Panc1 (cell line): Measurements from ENCODE around the gene BCAS3. TPM values are rescaled to one million over a fixed set of nuclear protein-coding genes. Genes with fewer than 3 reads are reported as not detected.

Experiments
- ATAC-seq: fragments of 200-7000 bp; cut with Tn5 transposase; 2 replicates; pipeline ENCODE4 v1.9.1; 2020; ENCODE audit warnings: mild to moderate bottlenecking, moderate library complexity
- BruUV-seq: library from RNA; stranded (reverse); fragments of 400-500 nt; replicated peaks from 2 replicates; lab custom pipeline; 2021; lab: Mats Ljungman, UMichigan
- CTCF ChIA-PET: fragments of 300-600 bp; sonication (Branson Sonifier 250); formaldehyde crosslinking; loops from one replicate; lab custom pipeline; 2022; ENCODE audit warnings: antibody characterized with exemption; lab: Charles Lee
- POLR2A ChIA-PET: fragments of 300-600 bp; sonication (Branson Sonifier 250); formaldehyde crosslinking; loops from one replicate; lab custom pipeline; 2022; ENCODE audit warnings: antibody characterized with exemption; lab: Charles Lee
- DNase-seq: peaks from one replicate; pipeline ENCODE4 v3.0.0-alpha.2; 2010; ENCODE audit warnings: low read depth, low spot score
- H3K27ac ChIP-seq: 2 replicates; pipeline ENCODE4 v1.5.1; 2011; ENCODE audit warnings: mild to moderate bottlenecking, low read length, inconsistent platforms
- H3K27me3 ChIP-seq: fragments of 200-500 bp; sonication (Bioruptor generic); 2 replicates; pipeline ENCODE4 v1.6.0; 2014; ENCODE audit warnings: low read length, inconsistent platforms; ENCODE audit not compliant: control insufficient read depth, insufficient read depth
- H3K36me3 ChIP-seq: fragments of 200-500 bp; sonication (Bioruptor generic); 2 replicates; pipeline ENCODE4 v1.5.1; 2014; ENCODE audit warnings: inconsistent platforms, mild to moderate bottlenecking, low read length, moderate library complexity; ENCODE audit not compliant: control insufficient read depth, insufficient read depth
- H3K4me1 ChIP-seq: 2 replicates; pipeline ENCODE4 v1.5.1; 2011; ENCODE audit warnings: inconsistent platforms, mild to moderate bottlenecking, low read length, moderate library complexity; ENCODE audit not compliant: control insufficient read depth, insufficient read depth
- H3K4me3 ChIP-seq, 2 experiments: 2 replicates each; pipeline ENCODE4 v1.5.1; 2011 to 2012; ENCODE audit warnings: low read depth in 2 of 2, low read length in 2 of 2, mild to moderate bottlenecking in 2 of 2, inconsistent platforms in 1 of 2, moderate library complexity in 1 of 2
- H3K9me3 ChIP-seq: fragments of 200-500 bp; sonication (Bioruptor generic); 2 replicates; pipeline ENCODE4 v1.5.1; 2014; ENCODE audit warnings: low read depth, mild to moderate bottlenecking, inconsistent platforms, low read length, moderate library complexity; ENCODE audit not compliant: control insufficient read depth, insufficient read depth
- POLR2AphosphoS5 ChIP-seq: IDR thresholded peaks from 2 replicates; pipeline ENCODE4 v1.6.1; 2012; ENCODE audit warnings: mild to moderate bottlenecking, low read depth, low read length, moderate library complexity
- REST ChIP-seq, 2 experiments: IDR thresholded peaks; 2 replicates each; pipeline ENCODE4 v1.6.1; 2011 to 2012; ENCODE audit warnings: low read depth in 2 of 2, control low read depth in 1 of 2, low read length in 1 of 2, mild to moderate bottlenecking in 1 of 2, moderate library complexity in 1 of 2; ENCODE audit not compliant: insufficient read depth in 1 of 2
- SIN3A ChIP-seq: IDR thresholded peaks from 2 replicates; pipeline ENCODE4 v1.6.1; 2012; ENCODE audit warnings: low read depth, mild to moderate bottlenecking, low read length, moderate library complexity, borderline replicate concordance; ENCODE audit not compliant: insufficient read depth
- TCF7L2 ChIP-seq: IDR thresholded peaks from 2 replicates; pipeline ENCODE4 v1.6.1; 2011; ENCODE audit warnings: mild to moderate bottlenecking, low read depth, low read length, inconsistent platforms
- in situ Hi-C: cut with HindIII; loops from 2 replicates; pipeline ENCODE4 v1.10.0; 2016; ENCODE audit warnings: low sequenced_read_pairs, low pct_unique_long_range_greater_than_20kb
- intact Hi-C: fragments of 100-400 bp; cut with micrococcal nuclease; formaldehyde crosslinking; loops from one replicate; pipeline ENCODE4 v1.10.0; 2022; ENCODE audit not compliant: unreplicated experiment
- total RNA-seq: library from RNA; stranded (reverse); gene quantifications from one replicate; pipeline ENCODE4 v1.2.1, GENCODE V29; 2021; ENCODE audit not compliant: unreplicated experiment
- TF ChIP-seq, protein P1 (sequence below): fragments of 450-650 bp; IDR thresholded peaks from 2 replicates; pipeline ENCODE4 v1.5.1; 2017; ENCODE audit warnings: mild to moderate bottlenecking

Gene BCAS3
- total RNA-seq, 1 experiment from 2014 or later = 9.3 TPM

GRCh38 chr17:61345061-61345460 is 667.4 kb downstream of the BCAS3 start:
- CTCF ChIA-PET = interaction anchor here (0.5 kb wide), 1 partner anchor 330 kb away, joined by 3 read pairs; no protein-coding TSS in a partner anchor
- intact Hi-C loops (no loop called here), in situ Hi-C loops (no loop called here)
- DNase-seq = no peak
- Histone ChIP-seq H3K27ac (no peak overlapping the region; the same call in 1 of the 2 replicates), H3K27me3 (no peaks in the 10 kb centered on the region), H3K4me3 (no peak overlapping the region), H3K36me3 (no peaks in the 10 kb centered on the region), H3K9me3 (no peaks in the 10 kb centered on the region), H3K4me1 (peaks cover 9% of the 10 kb centered on the region)
- ATAC-seq = no peak
- TF ChIP-seq, protein P1, sequence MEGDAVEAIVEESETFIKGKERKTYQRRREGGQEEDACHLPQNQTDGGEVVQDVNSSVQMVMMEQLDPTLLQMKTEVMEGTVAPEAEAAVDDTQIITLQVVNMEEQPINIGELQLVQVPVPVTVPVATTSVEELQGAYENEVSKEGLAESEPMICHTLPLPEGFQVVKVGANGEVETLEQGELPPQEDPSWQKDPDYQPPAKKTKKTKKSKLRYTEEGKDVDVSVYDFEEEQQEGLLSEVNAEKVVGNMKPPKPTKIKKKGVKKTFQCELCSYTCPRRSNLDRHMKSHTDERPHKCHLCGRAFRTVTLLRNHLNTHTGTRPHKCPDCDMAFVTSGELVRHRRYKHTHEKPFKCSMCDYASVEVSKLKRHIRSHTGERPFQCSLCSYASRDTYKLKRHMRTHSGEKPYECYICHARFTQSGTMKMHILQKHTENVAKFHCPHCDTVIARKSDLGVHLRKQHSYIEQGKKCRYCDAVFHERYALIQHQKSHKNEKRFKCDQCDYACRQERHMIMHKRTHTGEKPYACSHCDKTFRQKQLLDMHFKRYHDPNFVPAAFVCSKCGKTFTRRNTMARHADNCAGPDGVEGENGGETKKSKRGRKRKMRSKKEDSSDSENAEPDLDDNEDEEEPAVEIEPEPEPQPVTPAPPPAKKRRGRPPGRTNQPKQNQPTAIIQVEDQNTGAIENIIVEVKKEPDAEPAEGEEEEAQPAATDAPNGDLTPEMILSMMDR = no peak
- no peak for TF ChIP-seq TCF7L2
- no peak for TF ChIP-seq POLR2AphosphoS5
- no peak for TF ChIP-seq SIN3A
- TF ChIP-seq REST (IDR thresholded peaks at IDR 0.05; ENCODE audit: insufficient read depth in 1 of 2, low read depth in 2 of 2, low read length in 1 of 2) = no peak
- POLR2A ChIA-PET = no interaction called here
- no TSS peak for BruUV-seq

DNA sequence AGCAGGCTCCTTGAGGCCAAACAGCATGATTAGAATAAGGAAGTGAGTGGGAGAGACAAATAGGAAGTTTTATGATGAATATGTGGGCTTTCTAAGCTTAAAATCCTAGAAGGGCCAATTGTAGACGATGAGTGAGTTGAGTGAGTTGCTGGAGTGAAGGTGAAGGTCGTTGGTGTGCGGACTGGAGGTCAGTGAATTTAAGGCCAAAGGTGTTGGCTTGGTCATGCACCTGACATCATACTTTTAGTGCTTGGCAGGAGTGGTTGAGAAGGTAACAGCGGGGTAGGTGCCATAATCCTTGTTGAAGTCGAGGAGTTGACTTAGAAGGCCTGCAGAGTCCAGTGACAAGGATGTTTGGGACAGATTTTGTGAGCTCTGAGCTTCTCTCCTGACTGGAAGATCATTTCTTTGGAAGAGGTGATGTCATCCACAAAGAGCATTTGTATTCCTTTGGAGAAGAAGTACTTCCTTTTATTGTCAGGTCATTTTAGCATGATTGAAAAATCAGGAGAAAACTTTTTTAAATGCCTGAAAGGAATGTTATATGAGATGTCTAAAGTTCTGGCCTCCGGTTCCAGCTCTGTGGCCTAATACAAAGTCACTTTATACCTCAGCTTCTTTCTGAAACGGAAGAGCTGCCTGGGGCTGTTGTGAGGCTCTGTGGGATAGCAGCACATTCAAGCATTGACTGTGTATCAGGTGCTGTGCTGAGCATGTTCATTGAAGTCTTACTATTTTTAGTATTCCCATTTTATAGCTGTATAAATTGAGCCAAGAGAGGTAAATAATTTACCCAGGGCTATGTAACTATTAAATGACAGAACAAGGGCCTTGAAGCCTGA is 668.4 kb downstream of the BCAS3 start:
- ChIA-PET POLR2A (no interaction called here), CTCF (no interaction called here)
- Histone ChIP-seq H3K27ac (0 out of 2 replicates have a peak overlapping the region, but pooled peaks have one; percentile 5), H3K9me3 (no peaks in the 10 kb centered on the region), H3K36me3 (no peaks in the 10 kb centered on the region), H3K4me3 (no peak overlapping the region), H3K4me1 (peaks cover 9% of the 10 kb centered on the region), H3K27me3 (no peaks in the 10 kb centered on the region)
- TF ChIP-seq TCF7L2 (no peak), SIN3A (no peak), REST (IDR thresholded peaks at IDR 0.05; ENCODE audit: insufficient read depth in 1 of 2, low read depth in 2 of 2, low read length in 1 of 2) (no peak), POLR2AphosphoS5 (no peak)
- TF ChIP-seq, protein P1 = no peak
- DNase-seq = no peak
- intact Hi-C loops = no loop called here
- ATAC-seq = no peak
- no TSS peak for BruUV-seq
- in situ Hi-C loops = no loop called here
